Adrenal gland (tissue), 5 donors: ENCODE data around the gene C17orf67.

Experiments
- CTCF ChIP-seq, 6 experiments: fragments of 450-650 bp in 4 of 6; fragments of 200-600 bp in 2 of 6; sonication (generic) in 1 of 6; IDR thresholded peaks; 1 replicate in 5 of 6; 2 replicates in 1 of 6; pipeline versions ENCODE4 v1.5.1 to v1.8.0; 2016 to 2021; ENCODE audit warnings: antibody characterized with exemption in 6 of 6, mild to moderate bottlenecking in 2 of 6, moderate library complexity in 1 of 6
- POLR2A ChIP-seq, 2 donors: fragments of 450-650 bp; IDR thresholded peaks; one replicate each; pipeline ENCODE4 v1.6.1; 2017; ENCODE audit warnings: antibody characterized with exemption in 2 of 2, mild to moderate bottlenecking in 2 of 2, moderate library complexity in 1 of 2
- donor health status: DM: no; HTN: no; CAD: no.

- no peak for TF ChIP-seq CTCF (IDR thresholded peaks at IDR 0.05)
- no peak for TF ChIP-seq POLR2A (IDR thresholded peaks at IDR 0.05)
These were observed 48.3 kb downstream of the C17orf67 start for GRCh38 chr17:56785405-56785804.
